Measurements from ENCODE around the gene C17orf107.

- TF ChIP-seq CTCF (conservative IDR thresholded peaks at IDR 0.05 in 1 of 2, IDR thresholded peaks at IDR 0.05 in 1 of 2; ENCODE audit: extremely low read depth in 1 of 2, insufficient read depth in 1 of 2, low read depth in 1 of 2, low read length in 2 of 2) = peak in 1 of 2 donors; percentile 2
- no peak for TF ChIP-seq EZH2 (IDR thresholded peaks at IDR 0.05; ENCODE audit: borderline replicate concordance, low read length)
Measured at GRCh38 chr17:4895657-4896331, 3.5 kb upstream of the C17orf107 start.
